ENCODE data around the gene ZNF526.
"Not testable (repeated sequence)": the region's sequence is repeated elsewhere in the genome, so short reads cannot be mapped to it uniquely, and the experiment has no call there.

Gene ZNF526

GRCh38 chr19:42266928-42267603 lies 47.0 kb downstream of the ZNF526 start:
- not testable (repeated sequence) for DNase-seq

- DNase-seq: no peak
Observed at GRCh38 chr19:42267644-42268141, 47.6 kb downstream of the ZNF526 start.

GRCh38 chr19:42268142-42268703 lies 48.1 kb downstream of the ZNF526 start:
- DNase-seq: peak; percentile 100

GRCh38 chr19:42268704-42269477 lies 48.8 kb downstream of the ZNF526 start, which contains the start of gene CIC:
TSS of gene CIC (plus strand) at chr19:42269252. CDS start at chr19:42271784, 2,532 bp downstream.
- DNase-seq: peak; percentile 100

- DNase-seq: peak; percentile 61
Observed at GRCh38 chr19:42269478-42270345, 49.6 kb downstream of the ZNF526 start.

- peak; percentile 86 for DNase-seq
Observed at GRCh38 chr19:42270346-42271044, 50.4 kb downstream of the ZNF526 start.

- no peak for DNase-seq
Observed at GRCh38 chr19:42271045-42271419, 50.9 kb downstream of the ZNF526 start.

- no peak for DNase-seq
Observed at GRCh38 chr19:42271861-42272534, 51.9 kb downstream of the ZNF526 start.

GRCh38 chr19:42272535-42272897 lies 52.4 kb downstream of the ZNF526 start:
- no peak for DNase-seq

GRCh38 chr19:42272989-42273406 lies 52.9 kb downstream of the ZNF526 start:
- no peak for DNase-seq

- no peak for DNase-seq
Observed at GRCh38 chr19:42273407-42274064, 53.4 kb downstream of the ZNF526 start.

GRCh38 chr19:42274065-42274682 lies 54.1 kb downstream of the ZNF526 start:
- DNase-seq: no peak

GRCh38 chr19:42275103-42275502 lies 55.0 kb downstream of the ZNF526 start:
- DNase-seq: no peak

- DNase-seq: no peak
Observed at GRCh38 chr19:42275517-42275916, 55.4 kb downstream of the ZNF526 start.

- DNase-seq: no peak
Observed at GRCh38 chr19:42276284-42276683, 56.2 kb downstream of the ZNF526 start.

- no peak for DNase-seq
Observed at GRCh38 chr19:42276821-42277220, 56.7 kb downstream of the ZNF526 start.
